Activated gamma-delta T cell (primary cell): ENCODE data around the gene LRRIQ1.
"Not testable (repeated sequence)": the region's sequence is repeated elsewhere in the genome, so short reads cannot be mapped to it uniquely, and the experiment has no call there.

Experiments
- DNase-seq: peaks from one replicate; lab custom pipeline; 2025; lab: John Stamatoyannopoulos, UW

LRRIQ1 gene

DNA sequence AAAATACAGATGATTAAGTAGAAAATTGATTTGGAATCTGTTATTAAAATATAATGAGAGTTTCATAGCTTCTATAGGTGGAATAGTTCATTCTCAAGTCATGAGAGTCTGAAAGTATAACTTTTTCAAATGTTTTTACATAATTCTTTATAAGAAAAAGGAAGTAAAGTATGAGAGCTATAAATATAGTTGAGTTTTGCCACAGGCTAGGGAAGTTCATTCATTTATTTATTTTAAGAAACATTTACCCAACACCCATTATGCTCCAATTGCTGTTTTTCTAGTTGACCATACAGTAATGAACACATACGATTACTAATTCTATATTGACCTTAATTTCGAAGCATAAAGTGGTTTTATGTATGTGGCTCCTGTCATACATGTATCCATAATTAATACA, 24.8 kb downstream of the LRRIQ1 start:
- DNase-seq = no peak

DNA sequence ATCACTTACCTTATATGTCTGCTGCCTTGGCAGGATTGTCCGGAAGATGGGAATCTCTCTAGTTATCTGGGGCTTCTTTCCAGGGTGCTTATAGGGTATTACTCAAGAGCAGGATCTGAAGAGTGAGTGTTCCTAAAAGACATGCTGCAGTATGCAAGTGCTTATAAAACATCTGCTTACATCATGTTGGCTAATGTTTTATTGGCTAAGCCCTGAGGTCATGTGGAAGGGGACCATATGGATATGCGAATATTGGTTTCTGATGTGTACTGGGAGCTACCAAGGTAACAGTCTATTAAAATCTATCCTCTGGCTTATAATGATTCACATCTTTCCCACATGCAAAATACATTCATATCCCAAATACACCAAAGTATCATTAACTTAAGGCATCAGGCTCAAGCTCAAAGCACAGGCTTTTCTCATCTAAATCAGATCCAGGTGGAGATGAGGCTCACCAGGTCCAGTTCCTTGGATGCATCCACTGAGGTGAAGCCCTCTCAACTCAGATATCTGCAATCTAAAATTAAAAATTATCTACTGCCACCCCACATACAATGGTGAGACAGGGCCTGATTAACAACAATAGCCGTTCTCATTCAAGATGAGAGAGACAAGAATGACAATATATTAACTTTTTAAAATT, 29.8 kb downstream of the LRRIQ1 start:
- no peak for DNase-seq

DNA sequence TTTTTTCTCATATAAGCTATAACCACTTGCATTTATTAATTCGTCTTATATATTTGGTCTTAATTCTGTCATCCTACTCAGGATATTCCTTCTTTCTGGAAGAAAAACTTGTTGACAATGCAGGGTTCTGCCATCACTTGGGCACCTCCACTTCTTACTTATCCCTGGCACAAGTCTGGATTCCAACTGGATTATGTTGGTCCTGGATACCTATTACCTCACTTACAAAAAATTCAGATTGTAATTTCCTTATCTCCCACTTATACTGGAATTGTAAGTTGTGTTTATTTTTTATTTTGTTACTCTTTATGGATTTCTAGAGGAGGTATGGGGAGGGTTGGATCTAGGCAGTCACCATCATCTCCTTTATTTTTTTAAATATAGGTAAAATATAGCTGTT, 36.7 kb downstream of the LRRIQ1 start:
- DNase-seq = no peak

DNA sequence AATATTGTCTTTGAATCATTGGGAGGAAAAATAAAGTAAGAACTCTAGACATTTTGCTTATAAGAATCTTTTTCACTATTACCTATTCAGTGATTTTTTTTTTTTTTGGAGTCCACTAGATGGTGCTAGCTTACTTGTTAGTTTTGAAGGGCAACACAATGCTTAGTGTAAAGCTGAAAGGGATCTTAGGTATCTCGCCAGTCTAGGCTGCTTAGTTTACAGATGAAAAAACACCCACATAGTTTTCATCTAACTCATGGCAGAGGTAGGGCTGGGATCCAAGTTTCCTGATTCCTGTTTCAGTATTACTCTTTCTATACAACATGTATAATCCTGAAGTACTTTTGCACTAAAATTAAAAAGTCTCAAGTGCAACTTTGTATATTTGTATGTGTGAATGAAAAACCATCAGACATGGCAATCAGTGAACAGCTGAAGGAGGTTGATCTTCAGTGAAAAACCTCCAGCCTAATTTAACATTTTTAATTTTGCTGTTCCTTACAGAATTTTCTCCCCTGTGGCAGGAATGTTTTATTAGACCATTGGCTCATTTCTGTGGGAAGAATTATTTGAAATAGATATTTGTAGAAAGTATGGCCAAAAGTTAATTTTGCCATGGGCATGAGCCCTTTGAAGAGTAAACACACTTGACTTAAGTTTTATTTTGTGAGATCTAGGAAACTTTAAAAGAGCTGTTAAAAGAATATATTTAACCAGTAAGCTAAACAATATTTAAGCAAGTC, 40.7 kb downstream of the LRRIQ1 start:
- no peak for DNase-seq

DNA sequence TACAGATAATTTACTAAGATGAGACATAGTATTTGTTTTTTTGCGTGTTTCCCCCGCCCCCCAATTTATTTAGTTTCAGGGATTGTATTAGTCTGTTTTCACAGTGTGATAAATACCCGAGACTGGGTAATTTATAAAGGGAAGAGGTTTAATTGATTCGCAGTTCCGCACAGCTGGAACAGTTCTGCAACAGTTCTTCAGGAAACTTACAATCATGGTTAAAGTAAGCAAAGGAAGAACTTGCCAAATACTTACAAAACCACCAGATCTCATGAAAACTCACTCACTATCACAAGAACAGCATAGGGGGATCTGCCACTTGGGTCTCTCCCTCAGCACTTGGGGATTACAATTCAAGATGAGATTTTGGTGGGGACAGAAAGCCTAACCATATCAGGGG, 48.9 kb downstream of the LRRIQ1 start:
- DNase-seq = no peak

DNA sequence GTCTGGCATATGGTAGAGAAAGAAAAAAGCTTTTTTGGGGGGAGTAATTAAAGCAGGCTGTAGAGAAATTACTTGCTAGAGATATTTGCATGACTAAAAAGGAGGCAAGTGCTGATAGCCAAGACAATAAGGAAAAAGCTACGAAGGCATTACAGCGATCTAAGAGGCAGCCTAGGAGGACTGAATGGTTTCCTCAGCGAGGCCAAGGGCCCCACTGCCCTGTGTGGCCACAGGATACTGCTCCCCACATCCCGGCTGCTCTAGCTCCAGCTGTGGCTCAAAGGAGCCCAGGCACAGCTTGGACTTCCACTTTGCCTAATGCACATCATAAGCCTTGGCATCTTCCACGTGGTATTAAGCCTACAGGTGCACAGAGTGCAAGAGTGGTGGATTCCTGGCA, 53.6 kb downstream of the LRRIQ1 start:
- no peak for DNase-seq

DNA sequence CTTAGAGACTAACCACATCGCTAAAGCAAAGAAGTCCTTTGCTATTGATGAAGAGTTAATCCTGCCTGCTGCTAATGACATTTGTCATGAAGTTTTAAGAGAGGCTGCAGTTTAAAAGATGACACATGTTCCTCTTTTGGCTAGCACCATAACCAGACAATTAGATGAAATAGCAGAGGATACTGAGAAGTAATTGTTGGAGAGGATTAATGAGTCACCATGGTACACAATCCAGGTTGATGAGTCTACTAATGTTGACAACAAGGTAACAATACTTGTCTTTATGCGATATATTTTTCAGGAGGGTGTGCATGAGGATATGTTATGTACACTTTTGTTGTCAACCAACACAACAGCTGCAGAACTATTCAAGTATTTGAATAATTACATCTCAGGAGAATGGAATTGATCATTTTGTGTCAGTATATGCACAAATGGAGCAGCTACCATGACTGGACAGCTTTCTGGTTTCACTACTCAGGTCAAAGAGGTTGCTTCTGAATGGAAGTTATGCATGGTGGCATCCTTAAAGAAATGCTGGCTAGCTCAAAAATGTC, 56.7 kb downstream of the LRRIQ1 start:
- no peak for DNase-seq

DNA sequence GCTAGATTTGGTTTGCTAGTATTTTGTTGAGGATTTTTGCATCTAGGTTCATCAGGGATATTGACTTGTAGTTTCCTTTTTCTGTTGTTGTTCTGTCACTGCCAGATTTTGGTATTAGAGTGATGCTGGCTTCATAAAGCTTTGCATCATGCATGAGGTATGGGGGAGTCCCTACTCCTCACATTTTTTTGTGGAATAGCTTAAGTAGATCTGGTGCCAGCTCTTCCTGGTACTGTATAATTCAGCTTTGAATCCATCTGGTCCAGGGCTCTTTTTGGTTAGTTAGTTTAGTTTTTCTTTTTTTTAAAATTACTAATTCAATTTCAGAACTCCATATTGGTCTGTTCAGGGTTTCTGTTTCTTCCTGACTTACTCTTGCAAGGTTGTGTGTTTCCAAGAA, 59.4 kb downstream of the LRRIQ1 start:
- DNase-seq = no peak

DNA sequence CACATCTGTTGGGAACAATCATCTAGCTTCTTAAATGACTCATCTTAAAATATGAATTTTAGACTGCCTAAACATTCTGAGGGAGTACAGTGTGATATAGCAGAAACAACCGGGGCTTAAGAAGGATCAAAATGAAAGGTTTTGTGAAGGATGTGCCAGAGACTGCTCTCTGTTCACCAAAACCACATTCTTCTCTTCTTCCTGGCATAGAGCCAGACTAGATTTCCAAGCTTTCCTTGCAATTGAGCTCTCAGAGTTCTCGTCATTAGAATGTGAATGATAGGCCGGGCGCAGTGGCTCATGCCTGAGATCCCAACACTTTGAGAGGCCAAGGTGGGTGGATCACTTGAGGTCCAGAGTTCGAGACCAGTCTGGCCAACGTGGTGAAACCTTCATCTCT, 94.5 kb downstream of the LRRIQ1 start:
- DNase-seq = no peak

DNA sequence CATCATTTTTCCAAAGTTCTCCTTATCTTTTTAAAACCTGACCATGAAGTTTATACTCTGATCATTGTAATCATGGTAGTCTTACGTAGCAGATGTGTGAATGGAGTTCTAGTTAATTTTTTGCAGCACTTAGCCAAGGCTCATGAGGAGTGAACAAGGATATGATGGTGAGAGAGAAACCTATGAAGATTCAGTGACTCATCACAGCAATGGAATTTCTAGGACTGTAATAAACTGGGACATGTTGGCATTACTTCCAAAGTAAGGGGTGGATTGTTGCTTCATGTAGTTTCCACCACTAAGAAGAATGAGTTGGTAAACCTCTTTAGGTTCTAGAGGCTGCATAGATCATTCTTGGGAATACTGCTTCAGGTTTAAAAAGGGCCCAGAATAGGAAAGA, 102.7 kb downstream of the LRRIQ1 start:
- DNase-seq = no peak

DNA sequence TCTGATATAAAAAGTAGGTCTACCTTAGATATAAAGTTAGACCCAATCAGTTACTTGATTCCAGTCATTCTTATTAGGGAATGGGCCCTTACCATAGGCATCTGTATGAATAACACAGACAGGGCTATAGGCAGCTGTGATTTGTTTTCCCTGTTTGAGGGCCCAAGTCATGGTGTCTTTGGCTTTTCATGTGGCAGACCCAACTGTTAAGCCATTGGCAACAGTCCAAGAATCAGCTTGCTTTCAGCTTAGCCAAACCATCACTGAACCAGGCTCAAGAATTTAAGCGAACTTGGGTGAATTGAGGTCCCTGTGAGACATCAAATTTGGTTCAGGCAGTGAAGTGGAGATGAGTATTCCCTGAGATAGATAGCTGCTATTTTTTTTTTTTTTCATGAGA, 111.2 kb downstream of the LRRIQ1 start:
- no peak for DNase-seq

DNA sequence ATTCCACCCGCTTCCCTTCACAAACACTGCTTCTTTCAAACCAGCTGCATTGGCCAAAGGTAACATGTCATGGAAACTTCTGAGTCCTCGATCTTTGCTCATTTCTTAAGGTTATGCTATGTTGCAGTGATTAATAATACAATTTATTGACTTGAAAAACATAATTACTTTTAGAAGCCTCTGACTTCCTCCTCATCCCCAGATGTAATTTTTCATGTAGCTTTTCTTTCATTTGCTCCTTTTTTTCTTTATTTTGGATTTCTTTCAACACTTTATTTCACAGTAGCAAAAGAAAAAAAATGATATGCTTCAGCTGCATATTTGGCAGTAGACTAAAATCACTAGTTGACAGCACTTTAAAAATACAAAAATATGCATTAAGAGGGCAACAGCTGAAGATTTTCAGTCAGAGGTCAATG, 116.2 kb downstream of the LRRIQ1 start:
- DNase-seq = no peak

DNA sequence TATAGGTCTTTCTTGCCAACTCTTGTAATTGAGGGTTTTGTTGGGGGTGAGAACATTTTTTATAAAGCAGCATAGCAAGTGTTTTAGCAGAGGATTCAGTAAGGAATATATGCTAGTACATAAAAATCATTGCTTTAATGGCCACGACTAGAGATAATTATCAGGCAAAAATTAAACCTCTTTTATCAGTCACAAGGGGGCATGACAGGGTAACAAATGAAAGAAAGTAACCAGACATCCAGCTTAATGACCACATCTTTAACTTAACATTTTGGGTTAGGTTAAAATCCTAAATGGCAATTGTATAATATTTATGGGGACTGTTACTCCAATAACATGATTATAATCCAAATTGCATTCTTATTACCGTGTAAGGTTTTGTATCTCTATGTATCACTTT, 119.6 kb downstream of the LRRIQ1 start:
- DNase-seq = no peak

DNA sequence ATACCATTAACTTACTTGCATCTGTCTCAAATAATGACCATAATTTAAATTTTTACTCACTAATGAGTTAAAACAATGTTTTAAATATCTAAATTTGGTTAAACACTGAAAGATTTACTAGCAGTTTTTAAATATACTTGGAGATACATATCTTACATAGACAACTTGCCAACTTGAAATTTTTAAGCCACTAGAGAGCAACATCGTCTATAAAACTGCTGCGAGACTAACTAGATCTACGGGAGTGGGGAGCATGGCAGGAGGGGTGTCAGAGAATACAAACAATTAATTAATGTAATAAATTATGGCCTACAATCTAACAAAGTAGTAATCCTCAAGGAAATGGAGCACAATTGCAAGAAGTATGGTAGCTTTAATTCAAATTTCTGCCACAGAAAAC, 120.4 kb downstream of the LRRIQ1 start:
- DNase-seq = no peak

DNA sequence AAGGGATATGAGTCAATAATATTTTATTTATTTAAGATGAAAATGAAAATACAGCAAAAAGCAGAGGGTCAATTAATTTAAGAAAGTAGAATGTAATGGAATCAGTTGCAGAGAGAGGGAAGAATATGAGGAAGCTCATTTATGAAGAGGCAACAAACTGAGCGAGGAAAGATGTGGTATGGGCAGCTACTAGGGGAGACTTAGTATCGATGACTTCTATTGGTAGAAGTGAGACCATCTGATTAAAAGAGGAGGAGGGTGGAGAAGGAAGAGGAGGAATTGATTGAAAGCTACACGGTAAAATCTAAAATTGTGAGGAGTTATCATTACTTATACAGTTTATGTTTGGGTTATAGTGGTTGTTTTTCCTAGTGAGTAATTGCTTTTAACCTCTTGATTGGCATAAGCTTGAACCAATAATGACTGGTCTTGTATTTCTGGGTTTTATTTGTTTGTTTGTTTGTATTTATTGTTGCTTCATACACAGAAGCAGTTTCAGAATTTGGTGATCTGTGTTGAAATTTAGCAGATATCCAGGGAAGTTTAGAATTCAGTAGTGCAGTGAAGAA, 121.0 kb downstream of the LRRIQ1 start:
- DNase-seq = no peak

DNA sequence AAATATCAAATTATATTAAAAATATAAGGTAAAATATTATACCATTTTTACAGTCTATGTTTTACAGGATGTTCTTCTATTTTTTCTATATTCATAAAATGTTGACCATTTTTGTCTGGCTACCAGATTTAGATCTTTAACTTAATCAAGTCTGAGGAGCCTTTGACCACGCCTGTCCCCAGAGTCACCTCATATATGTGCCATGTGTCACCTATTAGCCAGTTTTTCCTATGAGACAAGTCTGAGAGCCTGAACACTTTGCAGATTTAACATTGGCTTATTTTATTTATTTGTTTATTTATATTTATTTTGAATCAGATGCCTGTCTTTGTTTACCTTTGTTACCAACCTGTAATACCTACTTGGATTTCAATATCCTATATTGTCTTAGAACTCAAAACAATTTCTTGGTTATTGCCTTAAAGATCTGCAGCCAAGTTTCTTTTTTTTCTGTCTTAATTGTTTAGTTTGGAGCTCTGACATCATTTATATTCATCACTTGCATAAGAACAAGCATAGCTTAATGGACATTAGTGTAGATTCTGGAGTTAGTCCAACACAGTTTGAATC, 127.7 kb downstream of the LRRIQ1 start:
- DNase-seq = no peak

DNA sequence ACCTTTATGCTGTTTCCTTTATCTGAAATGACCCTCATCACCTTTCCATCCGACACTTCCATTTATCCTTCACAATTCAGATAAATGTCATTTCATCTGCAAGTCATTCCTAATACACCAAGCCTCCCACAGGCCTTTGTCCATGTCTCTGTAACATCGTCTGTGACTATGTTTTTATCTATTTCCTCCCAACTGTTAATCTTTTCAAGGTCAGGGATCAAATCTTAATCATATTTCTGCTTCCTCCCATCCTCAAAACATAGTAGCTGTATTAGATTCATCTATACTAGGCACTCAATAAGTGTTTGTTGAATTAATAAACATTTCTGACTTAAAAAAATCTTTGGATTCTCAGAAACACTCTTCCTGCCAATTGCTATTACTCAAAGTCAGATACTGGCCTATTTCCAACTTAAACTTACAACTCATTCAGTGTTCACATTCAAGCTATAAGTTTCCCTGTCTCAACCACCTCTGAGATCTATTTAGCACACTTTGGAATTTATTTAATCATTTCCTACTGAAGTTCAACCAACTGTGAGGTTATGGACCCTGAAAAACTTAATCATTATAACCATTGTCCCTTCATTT, 143.6 kb downstream of the LRRIQ1 start:
- no peak for DNase-seq

DNA sequence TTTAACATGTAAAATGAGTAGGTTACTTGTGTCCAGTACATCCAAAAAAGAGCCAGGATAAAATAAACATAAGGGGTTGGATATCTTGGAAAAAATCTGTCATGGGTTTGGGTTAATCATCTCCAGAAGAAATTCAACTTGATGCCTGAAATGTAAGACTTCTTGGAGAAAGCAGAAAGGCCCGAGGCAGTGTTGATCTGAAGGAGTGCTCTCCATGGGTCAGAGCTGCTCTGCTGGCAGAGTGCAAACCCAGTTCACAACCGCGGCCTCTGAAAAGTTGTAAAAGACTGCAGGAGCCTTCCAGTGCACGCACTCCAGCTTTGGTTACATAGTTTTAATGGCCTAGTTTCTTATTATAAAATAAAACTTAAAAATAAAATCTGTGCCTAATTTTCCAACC, 146.5 kb downstream of the LRRIQ1 start:
- no peak for DNase-seq

DNA sequence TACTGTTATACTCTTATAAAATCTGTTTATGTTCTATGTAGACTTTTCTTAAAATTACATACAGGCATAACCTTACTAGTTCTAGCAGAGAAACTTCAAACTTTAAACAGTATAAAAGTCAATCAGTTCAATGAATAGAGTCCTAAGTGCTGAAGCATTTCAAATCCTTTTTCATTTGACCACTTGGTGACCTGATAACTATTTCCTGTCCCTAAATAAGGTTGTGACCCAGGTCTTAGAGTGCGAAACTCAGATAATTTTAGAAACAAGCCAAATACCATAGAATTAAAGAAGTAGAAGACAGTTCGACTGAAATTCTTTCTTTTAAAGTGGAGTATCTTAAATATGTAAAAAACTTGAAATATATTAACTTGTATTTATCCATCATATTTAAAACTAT, 147.7 kb downstream of the LRRIQ1 start:
- DNase-seq = no peak

DNA sequence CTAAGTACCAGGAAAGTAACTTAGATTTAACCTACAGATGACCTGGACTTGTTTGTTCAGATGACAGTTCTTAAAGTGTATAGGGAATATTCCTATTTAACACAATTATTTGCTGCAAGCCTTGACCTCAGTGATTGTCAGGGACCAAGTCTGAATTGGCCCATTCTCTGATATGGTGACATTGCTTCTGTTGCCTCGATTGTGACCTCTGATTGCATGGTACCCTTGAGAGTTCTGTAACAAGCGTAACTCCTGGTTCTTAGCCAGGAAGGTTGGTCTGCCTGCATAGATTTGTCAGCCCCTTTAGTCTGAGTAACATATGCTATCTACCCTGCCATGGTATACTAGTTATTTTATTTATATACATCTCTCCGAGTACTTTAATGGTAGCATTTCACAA, 150.1 kb downstream of the LRRIQ1 start:
- DNase-seq = no peak

DNA sequence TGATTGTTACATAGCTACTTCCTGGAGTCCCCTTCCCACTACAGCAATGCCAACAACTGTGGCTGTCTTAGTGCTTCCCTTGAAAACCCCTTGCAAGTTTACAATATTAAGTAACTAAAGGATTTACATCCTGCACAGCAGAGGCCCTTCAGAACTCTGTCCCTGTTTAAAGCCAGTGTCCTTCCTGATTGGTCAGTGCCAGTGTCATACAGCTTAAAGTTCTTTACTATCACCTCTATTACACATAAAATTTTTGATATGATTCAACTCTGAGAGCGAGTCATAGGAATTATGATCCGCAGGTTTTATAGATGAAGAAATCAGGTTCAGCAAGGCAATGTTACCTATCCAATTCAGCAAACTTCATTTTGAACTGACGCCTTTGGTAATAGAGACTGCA, 152.5 kb downstream of the LRRIQ1 start:
- DNase-seq = no peak

DNA sequence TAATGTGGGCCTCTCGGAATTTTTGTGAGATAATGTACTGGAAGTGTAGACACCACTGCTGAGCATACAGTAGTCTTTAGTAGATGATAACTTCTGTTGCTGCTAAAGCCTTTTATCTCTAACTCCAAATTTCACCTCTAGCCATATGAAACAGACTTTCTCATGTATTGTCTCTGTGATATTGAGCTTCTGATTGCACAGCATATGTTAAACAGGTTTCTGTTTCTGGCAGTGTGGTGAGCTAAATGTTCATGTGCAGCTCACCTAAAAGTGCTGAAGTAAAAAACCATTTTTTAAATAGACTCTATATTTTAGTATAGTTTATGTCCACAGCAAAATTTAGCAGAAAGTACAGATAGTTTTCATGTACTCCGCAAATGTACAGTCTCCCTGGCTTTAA, 154.6 kb downstream of the LRRIQ1 start:
- no peak for DNase-seq

DNA sequence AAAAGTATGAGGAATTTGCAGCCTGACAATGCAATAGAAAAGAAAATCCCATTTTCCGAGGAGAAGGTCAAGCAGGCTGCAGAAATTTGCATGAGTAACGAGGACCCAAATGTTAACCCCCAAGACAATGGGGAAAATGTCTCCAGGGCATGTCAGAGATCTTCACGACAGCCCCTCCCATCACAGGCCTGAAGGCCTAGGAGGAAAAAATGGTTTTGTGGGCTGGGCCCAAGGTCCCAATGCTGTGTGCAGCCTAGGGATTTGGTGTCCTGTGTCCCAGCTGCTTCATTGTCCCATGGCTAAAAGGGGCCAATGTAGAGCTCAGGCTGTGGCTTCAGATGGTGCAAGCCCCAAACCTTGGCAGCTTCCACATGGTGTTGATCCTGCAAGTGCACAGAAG, 167.7 kb downstream of the LRRIQ1 start:
- DNase-seq = not testable (repeated sequence)
